Heart left ventricle (tissue), 13 donors: Measurements from ENCODE around the gene TNFSF13B.

Experiments
- POLR2A ChIP-seq, 2 donors: fragments of 450-650 bp; IDR thresholded peaks; one replicate each; pipeline ENCODE4 v1.6.1; 2017; ENCODE audit warnings: antibody characterized with exemption in 2 of 2, mild to moderate bottlenecking in 2 of 2, moderate library complexity in 2 of 2
- TF ChIP-seq, protein P1 (sequence below), 12 donors: fragments of 200-600 bp; sonication (generic) in 4 of 12; IDR thresholded peaks; one replicate each; pipeline versions ENCODE4 v1.5.0 to v1.8.0; 2018 to 2022; ENCODE audit warnings: antibody characterized with exemption in 12 of 12, mild to moderate bottlenecking in 5 of 12
- donor health status: ischemic (EF 13 %, LVEDD 7.1; RV severe dilation, severe dysfunction).
- donor health status: DM: no; HTN: yes; CAD: no.
- donor health status: DM: no; HTN: no; CAD: no.
- donor health status: ischemic (EF 25% LVEDD 6.9; RV normal size, moderate dysfunction).
- donor health status: ischemic (EF 25% LVEDD 5.7; RV mildly dilated, moderate dysfunction).
- donor health status: ischemic (EF 35%, LVEDD 5.7; RV mildly dilated, moderate dysfunction).
- donor health status: nonischemic (EF 11% LVEDD 7.7; RV severe dilation, severe dysfunction).
- donor health status: DM: yes; HTN: yes; CAD: no.
- donor health status: PGD.
- donor health status: ischemic (EF 29% LVEDD 5.4; RV normal size, mild dysfunction).
- donor health status: nonischemic (EF 23%, LVEDD 6.1; RV moderate dilation, normal function).

DNA sequence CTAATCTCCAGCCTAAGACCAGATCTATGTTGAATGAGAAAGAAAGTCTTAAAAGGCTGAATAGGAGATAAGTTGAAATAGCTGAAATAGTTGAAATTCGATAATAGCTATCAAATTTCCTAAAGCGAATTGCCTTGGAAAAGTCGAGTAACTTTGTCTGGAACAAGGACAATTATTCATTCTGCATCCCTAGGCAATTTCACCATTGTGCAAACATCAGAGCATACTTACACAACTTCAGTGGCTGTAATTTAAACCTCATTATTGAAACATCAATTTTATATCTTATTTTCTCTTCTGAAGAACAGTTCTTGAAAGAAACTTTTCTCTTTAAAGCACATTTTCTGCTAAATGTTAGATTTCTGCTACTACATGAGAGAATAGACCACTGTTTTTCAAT lies 13.6 kb downstream of the TNFSF13B start:
- TF ChIP-seq, protein P1, sequence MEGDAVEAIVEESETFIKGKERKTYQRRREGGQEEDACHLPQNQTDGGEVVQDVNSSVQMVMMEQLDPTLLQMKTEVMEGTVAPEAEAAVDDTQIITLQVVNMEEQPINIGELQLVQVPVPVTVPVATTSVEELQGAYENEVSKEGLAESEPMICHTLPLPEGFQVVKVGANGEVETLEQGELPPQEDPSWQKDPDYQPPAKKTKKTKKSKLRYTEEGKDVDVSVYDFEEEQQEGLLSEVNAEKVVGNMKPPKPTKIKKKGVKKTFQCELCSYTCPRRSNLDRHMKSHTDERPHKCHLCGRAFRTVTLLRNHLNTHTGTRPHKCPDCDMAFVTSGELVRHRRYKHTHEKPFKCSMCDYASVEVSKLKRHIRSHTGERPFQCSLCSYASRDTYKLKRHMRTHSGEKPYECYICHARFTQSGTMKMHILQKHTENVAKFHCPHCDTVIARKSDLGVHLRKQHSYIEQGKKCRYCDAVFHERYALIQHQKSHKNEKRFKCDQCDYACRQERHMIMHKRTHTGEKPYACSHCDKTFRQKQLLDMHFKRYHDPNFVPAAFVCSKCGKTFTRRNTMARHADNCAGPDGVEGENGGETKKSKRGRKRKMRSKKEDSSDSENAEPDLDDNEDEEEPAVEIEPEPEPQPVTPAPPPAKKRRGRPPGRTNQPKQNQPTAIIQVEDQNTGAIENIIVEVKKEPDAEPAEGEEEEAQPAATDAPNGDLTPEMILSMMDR (IDR thresholded peaks at IDR 0.05) = no peak
- no peak for TF ChIP-seq POLR2A (IDR thresholded peaks at IDR 0.05)
